Ishikawa (cell line): ENCODE measurements around the gene RBCK1.

Experiments
- CEBPB ChIP-seq: IDR thresholded peaks from 2 replicates; pipeline ENCODE4 v1.6.1; 2012
- CREB1 ChIP-seq: IDR thresholded peaks from 2 replicates; pipeline ENCODE4 v1.6.1; 2012; ENCODE audit warnings: low read depth
- EGR1 ChIP-seq: IDR thresholded peaks from 2 replicates; pipeline ENCODE4 v1.6.1; 2012
- EP300 ChIP-seq: IDR thresholded peaks from 2 replicates; pipeline ENCODE4 v1.6.1; 2012; ENCODE audit warnings: borderline replicate concordance
- FOXM1 ChIP-seq: IDR thresholded peaks from 2 replicates; pipeline ENCODE4 v1.6.1; 2012; ENCODE audit warnings: low read depth, borderline replicate concordance
- MAX ChIP-seq: IDR thresholded peaks from 2 replicates; pipeline ENCODE4 v1.6.1; 2012
- NFIC ChIP-seq: IDR thresholded peaks from 2 replicates; pipeline ENCODE4 v1.6.1; 2012
- RAD21 ChIP-seq: IDR thresholded peaks from 2 replicates; pipeline ENCODE4 v1.6.1; 2012; ENCODE audit warnings: low read depth
- REST ChIP-seq: IDR thresholded peaks from 2 replicates; pipeline ENCODE4 v1.6.1; 2012; ENCODE audit warnings: low read depth, mild to moderate bottlenecking
- TAF1 ChIP-seq: IDR thresholded peaks from 2 replicates; pipeline ENCODE4 v1.6.1; 2012; ENCODE audit warnings: low read depth, mild to moderate bottlenecking
- TCF12 ChIP-seq: IDR thresholded peaks from 2 replicates; pipeline ENCODE4 v1.6.1; 2012; ENCODE audit warnings: low read depth
- TEAD4 ChIP-seq: IDR thresholded peaks from 2 replicates; pipeline ENCODE4 v1.6.1; 2012
- USF1 ChIP-seq: IDR thresholded peaks from 2 replicates; pipeline ENCODE4 v1.6.1; 2012
- YY1 ChIP-seq: IDR thresholded peaks from 2 replicates; pipeline ENCODE4 v1.6.1; 2012; ENCODE audit warnings: low read depth
- ZBTB7A ChIP-seq: IDR thresholded peaks from 2 replicates; pipeline ENCODE4 v1.6.1; 2012; ENCODE audit warnings: low read depth

RBCK1 gene

GRCh38 chr20:363319-364078 is 44.6 kb upstream of the RBCK1 start:
- TF ChIP-seq RAD21 (no peak), USF1 (no peak), YY1 (no peak), REST (no peak), EGR1 (peak; percentile 63)

- TF ChIP-seq NFIC (no peak), CREB1 (no peak), EGR1 (no peak), EP300 (no peak), USF1 (no peak), RAD21 (no peak), TCF12 (no peak), TAF1 (no peak), TEAD4 (no peak), MAX (no peak), CEBPB (no peak), YY1 (no peak)
These were observed 42.9 kb upstream of the RBCK1 start for GRCh38 chr20:364905-365794.

GRCh38 chr20:366041-366718 is 41.9 kb upstream of the RBCK1 start:
- TF ChIP-seq EGR1 (no peak), TEAD4 (0 out of 2 replicates have a peak, but pooled peaks have one; percentile 6)

GRCh38 chr20:366719-367485 is 41.2 kb upstream of the RBCK1 start:
- TF ChIP-seq REST, result no peak
- no peak for TF ChIP-seq EGR1
- no peak for TF ChIP-seq CEBPB
- TF ChIP-seq USF1, result no peak
- TF ChIP-seq FOXM1, result no peak
- no peak for TF ChIP-seq ZBTB7A
- no peak for TF ChIP-seq MAX
- no peak for TF ChIP-seq CREB1
- no peak for TF ChIP-seq NFIC
- no peak for TF ChIP-seq TEAD4
- TF ChIP-seq TAF1, result no peak
- TF ChIP-seq EP300, result no peak
- no peak for TF ChIP-seq YY1
- no peak for TF ChIP-seq TCF12
- no peak for TF ChIP-seq RAD21
